NCI-H2171 treated with DMSO at 0.1 percent for 48 hours (cell line): ENCODE measurements around the gene GAR1.
A peak's percentile ranks its signal among the peaks of the same experiment; 100 is the strongest.
"Not testable (repeated sequence)": the region's sequence is repeated elsewhere in the genome, so short reads cannot be mapped to it uniquely, and the experiment has no call there.

Source experiments
- DNase-seq: peaks from one replicate; lab custom pipeline; 2025; lab: John Stamatoyannopoulos, UW

Gene GAR1

GRCh38 chr4:109815151-109816081 lies at the start of gene GAR1:
GAR1 (plus strand) TSS chr4:109815762; CDS start chr4:109816165, 403 bp downstream.
- DNase-seq = peak; percentile 82

GRCh38 chr4:109782092-109782491 lies 33.5 kb upstream of the GAR1 start:
- DNase-seq = not testable (repeated sequence)

GRCh38 chr4:109786846-109787245 lies 28.7 kb upstream of the GAR1 start:
- no peak for DNase-seq

GRCh38 chr4:109787807-109788206 lies 27.8 kb upstream of the GAR1 start:
- no peak for DNase-seq

GRCh38 chr4:109795059-109795458 lies 20.5 kb upstream of the GAR1 start:
- no peak for DNase-seq

- no peak for DNase-seq
Observed at GRCh38 chr4:109798866-109799265, 16.7 kb upstream of the GAR1 start.

GRCh38 chr4:109801099-109801789 lies 14.3 kb upstream of the GAR1 start:
- no peak for DNase-seq

GRCh38 chr4:109801895-109802319 lies 13.7 kb upstream of the GAR1 start, which contains the start of gene CFI:
CFI (minus strand) TSS chr4:109801999; CDS start chr4:109801971, 28 bp downstream.
- DNase-seq = no peak

GRCh38 chr4:109803924-109804571 lies 11.5 kb upstream of the GAR1 start:
- DNase-seq = peak; percentile 13

GRCh38 chr4:109809655-109810054 lies 5.9 kb upstream of the GAR1 start:
- DNase-seq = no peak

GRCh38 chr4:109810552-109811387 lies 4.8 kb upstream of the GAR1 start:
- no peak for DNase-seq

- DNase-seq = no peak
Observed at GRCh38 chr4:109811707-109812106, 3.9 kb upstream of the GAR1 start.

- DNase-seq = no peak
Observed at GRCh38 chr4:109816082-109816442, 500 bp downstream of the GAR1 start.

- DNase-seq = no peak
Observed at GRCh38 chr4:109816894-109817293, 1.3 kb downstream of the GAR1 start.

GRCh38 chr4:109818268-109818667 lies 2.7 kb downstream of the GAR1 start:
- no peak for DNase-seq

GRCh38 chr4:109820563-109820962 lies 5.0 kb downstream of the GAR1 start:
- DNase-seq = no peak

GRCh38 chr4:109821185-109821584 lies 5.6 kb downstream of the GAR1 start:
- DNase-seq = no peak

- peak; percentile 2 for DNase-seq
Observed at GRCh38 chr4:109826719-109827118, 11.2 kb downstream of the GAR1 start.

- DNase-seq = no peak
Observed at GRCh38 chr4:109827672-109828071, 12.1 kb downstream of the GAR1 start, which contains the start of gene RRH. RRH (plus strand) TSS chr4:109827972; CDS start chr4:109828028, 56 bp downstream.

GRCh38 chr4:109833756-109834155 lies 18.2 kb downstream of the GAR1 start:
- DNase-seq = no peak

GRCh38 chr4:109836985-109837384 lies 21.4 kb downstream of the GAR1 start:
- no peak for DNase-seq
